KBM-7 (cell line): ENCODE measurements around the gene PPP2R2D.
A peak's percentile ranks its signal among the peaks of the same experiment; 100 is the strongest.
"Not testable (repeated sequence)": the region's sequence is repeated elsewhere in the genome, so short reads cannot be mapped to it uniquely, and the experiment has no call there.

Source experiments
- DNase-seq: peaks from one replicate; pipeline ENCODE4 v3.0.0-alpha.2; 2015
- in situ Hi-C: fragments of 300-500 bp; cut with MboI; formaldehyde crosslinking; loops from 2 replicates; pipeline ENCODE4 v1.14.3; 2020; ENCODE audit warnings: low sequenced_read_pairs, low pct_unique_long_range_greater_than_20kb, mixed read lengths

Gene PPP2R2D

DNA sequence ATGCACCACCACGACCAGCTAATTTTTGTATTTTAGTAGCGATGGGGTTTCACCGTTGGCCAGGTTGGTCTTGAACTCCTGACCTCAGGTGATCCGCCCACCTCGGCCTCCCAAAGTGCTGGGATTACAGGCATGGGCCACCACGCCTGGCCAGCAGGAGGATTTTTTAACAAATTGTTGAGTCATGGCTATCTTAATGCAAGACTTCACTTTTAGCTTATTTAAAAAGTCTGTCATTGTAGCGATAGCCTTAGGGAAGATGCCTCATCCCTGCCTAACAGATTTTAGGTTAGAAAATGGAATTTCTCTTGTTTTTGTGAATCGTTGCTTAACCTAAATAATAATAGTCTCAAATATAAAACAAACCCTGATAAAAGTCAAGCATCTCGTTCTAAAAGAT is 35.5 kb downstream of the PPP2R2D start:
- no peak for DNase-seq
- in situ Hi-C loops = no loop called here

DNA sequence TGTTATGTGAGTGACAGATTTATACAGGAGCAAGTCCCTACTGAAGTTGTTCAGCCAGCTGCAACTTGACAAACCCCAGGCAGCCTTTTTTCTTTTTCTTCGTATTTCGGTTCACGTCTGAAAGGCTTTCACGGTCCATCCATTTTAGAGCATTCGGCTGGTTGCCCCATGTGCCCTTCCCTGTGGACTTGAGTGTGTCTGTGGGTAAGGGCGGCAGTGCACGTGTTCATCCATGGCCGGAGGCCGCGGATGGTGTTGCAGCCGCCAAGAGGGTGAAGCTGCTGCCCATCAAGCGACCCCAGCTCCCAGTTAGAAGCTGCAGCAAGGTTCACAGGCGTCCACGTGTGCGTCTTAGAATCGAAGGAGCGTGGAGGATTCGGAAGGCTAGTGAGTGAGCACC is 35.9 kb downstream of the PPP2R2D start:
- no peak for DNase-seq
- in situ Hi-C loops = no loop called here

DNA sequence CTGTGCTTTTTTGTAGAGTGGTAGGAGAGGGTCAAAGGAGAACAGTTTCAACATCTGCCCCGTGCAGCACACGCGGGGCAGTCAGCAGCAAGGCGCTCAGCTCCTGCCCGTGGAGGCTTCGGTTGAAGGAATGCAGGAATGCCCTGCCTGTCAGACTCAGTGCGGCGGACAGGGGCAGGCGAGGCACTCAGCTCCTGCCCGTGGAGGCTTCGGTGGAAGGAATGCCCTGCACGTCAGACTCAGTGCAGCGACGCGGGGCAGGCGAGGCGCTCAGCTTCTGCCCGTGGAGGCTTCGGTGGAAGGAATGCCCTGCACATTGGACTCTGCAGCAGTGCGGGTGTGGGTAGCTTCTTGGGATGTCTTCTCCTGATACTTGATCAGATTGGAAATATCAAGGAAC is 37.0 kb downstream of the PPP2R2D start:
- in situ Hi-C loops = no loop called here
- no peak for DNase-seq

DNA sequence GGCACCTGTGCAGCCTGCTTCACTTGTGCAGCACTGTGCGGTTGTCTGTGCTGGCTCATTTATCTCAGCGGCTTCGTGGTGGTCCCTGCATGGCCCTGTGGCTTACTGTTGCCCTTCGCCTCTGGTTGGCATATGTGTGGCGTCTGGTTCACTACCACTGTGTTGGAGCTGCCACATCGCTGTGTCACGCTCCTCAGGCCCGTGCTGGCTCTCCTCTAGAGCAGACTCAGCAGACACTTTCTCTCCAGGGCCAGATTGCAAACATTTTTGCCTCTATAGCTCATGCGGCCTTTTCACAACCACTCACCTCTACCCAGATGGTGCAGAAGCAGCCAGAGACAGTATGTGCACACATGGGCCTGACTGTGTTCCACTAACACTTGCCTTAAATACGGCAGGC is 37.9 kb downstream of the PPP2R2D start:
- in situ Hi-C loops = no loop called here
- no peak for DNase-seq

DNA sequence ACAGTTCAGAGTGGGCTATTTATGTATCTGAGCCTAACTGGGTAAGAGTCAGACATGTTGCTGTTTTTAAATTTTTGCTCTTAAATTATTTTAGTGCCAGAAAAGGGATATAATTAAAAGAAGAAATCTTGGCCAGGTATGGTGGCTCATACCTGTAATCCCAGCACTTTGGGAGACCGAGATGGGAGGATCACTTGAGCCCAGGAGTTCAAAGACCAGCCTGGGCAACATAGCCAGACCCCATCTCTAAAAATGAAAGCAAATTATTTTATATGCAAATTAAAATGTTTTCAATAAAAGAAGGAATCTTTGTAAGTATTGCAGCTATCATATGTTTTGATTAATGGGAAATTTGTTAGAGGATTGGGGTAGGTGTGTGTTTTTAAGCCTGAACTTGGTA is 41.6 kb downstream of the PPP2R2D start:
- in situ Hi-C loops = no loop called here

DNA sequence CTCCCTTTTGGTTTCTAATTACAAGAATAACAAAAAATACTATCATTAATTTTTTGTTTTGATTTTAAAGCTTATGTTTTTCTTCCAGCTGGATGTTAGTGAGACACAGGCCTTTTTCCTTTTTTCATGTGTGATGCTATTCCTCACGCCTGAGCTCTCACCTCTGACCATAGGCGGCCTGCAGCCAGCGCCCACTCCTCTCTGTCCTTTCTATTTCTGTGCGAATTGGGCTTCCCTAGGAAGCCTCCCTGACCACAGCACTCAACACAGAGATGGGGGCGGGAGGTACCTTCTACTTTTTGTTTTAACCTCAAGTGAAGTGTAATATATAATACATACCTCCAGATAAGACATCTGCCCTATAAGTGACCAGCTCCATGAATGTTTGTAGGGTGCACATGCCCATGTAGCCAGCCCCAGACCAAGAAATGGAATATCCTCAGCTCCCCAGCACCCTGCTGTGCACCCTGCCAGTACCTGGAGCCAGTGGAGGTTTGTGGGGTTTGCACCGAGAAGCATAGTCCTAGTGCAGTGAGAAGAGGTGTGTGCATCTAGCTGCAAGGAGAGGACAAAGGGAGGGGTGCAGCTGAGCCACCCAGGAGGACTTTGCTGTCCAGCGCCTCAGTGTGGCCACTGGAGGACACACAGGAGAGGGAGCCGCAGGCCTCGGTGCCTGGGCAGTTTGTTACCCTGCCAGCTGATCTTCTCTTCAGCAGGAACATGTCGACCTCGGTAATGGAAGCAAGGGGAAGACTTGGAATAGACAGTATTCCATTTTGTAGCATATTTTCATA is 42.4 kb downstream of the PPP2R2D start:
- DNase-seq = peak; percentile 46
- in situ Hi-C loops = no loop called here

More for the DNA sequence above, 41.6 kb downstream of the PPP2R2D start:
- no peak for DNase-seq

DNA sequence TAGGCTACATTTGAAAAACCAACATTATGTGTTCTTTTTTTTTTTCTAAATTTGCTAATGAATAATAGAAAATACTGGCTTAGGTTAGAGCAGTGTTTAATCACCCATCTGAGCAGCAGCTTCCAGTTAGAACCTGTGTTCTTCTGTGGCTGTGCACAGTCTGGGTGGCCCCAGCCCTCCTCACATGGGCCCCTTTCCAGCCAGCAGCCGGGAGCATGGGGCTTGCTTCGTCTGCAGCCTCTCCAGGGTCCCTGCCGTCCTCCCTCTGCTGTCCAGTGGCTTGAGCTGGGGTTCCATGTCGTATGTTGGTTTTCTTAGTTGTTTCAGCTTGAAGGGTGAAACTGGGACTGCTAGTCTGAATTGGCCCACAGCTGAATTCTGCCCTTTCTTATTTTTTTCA is 43.6 kb downstream of the PPP2R2D start:
- DNase-seq = no peak
- in situ Hi-C loops = no loop called here

DNA sequence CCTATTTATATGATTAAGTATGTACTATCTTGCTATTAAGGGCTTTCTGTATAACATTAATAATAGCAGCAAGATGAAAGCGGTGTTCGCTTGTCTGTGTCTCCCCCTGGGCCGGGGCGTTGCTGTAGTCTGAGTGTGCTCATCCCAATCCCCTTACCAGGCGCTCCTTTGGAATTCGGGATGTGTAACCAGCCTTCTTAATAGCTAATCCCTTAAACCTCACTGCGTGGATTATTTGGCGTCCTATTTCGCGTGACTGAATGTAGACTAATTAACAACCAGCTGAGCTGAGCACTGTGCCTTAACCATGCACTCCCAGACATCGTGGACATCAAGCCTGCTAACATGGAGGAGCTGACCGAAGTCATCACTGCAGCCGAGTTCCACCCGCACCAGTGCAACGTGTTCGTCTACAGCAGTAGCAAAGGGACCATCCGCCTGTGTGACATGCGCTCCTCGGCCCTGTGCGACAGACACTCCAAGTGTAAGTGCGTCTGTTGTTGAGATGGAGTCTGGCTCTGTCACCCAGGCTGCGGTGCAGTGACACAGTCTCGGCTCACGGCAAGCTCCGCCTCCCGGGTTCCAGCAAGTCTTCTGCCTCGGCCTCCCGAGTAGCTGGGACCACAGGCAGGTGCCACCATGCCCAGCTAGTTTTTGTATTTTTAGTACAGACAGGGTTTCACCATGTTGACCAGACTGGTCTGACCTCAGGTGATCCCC is 44.3 kb downstream of the PPP2R2D start:
- in situ Hi-C loops = no loop called here
- DNase-seq = no peak

DNA sequence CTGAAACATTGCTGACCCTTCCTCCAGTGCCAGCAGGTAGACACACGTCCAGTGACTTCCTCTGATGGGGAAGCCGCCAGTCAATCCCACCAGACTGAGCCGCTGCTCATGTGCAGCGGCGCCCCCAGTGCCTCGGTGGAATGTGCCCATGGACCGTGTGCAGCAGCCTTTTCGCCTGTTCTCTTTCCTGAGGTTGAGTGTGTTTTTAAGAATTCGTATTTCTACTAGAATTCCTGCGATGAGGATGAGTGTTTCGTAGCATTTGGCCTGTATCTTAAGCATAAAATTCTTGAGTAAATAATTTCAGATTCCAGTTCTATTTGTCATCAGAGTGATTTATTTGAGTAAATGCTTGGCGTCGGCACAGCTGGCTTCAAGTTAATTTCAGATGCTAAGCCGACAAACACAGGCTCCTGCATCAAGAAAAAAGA is 45.5 kb downstream of the PPP2R2D start:
- in situ Hi-C loops = no loop called here
- DNase-seq = no peak

DNA sequence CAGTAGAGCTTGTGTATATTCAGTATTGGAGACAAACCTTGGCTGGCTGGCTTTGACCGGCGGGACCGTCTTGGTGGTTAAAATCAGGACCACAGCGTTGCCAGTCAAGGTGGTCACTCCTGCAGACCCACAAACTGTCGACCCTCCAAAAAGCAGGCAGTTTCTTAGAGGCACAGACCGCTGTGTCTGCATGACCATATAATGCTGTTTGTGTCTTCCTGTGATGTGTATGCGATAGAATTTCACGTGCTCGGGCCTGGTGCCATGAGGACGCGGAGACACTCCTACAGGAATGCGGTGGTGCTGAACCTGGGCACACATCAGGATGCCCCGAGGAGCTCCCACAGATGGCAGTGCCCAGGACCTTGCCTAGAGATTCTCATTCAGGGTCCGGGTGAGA is 46.1 kb downstream of the PPP2R2D start:
- in situ Hi-C loops = no loop called here
- no peak for DNase-seq

DNA sequence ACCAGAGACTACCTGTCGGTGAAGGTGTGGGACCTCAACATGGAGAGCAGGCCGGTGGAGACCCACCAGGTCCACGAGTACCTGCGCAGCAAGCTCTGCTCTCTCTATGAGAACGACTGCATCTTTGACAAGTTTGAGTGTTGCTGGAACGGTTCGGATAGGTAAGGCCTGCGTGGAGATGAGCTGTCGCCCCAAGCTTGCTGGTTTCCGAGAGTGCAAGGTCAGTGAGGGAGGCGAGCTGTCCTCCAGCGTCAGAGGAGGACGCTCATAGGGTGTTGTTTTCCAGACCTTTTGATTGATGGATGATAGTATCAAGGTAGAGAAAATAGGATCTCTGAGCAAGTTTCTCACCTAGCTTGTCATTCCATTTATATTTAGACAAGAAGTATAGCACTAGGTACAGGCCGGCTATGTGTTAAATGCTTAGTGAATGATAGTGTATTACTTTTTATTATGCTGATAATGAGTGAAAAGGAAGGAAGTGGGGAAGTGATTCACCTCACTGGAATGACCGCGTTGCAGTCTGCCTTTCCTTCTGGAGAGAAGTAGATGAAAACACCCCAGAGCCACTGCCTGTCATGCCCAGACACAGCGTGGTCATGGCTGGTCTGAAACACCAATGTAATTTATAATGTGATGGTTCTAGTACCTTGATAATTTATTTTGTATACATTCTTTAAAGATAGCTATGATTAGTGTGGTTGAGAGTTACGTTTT is 47.0 kb downstream of the PPP2R2D start:
- no peak for DNase-seq
- in situ Hi-C loops = no loop called here

DNA sequence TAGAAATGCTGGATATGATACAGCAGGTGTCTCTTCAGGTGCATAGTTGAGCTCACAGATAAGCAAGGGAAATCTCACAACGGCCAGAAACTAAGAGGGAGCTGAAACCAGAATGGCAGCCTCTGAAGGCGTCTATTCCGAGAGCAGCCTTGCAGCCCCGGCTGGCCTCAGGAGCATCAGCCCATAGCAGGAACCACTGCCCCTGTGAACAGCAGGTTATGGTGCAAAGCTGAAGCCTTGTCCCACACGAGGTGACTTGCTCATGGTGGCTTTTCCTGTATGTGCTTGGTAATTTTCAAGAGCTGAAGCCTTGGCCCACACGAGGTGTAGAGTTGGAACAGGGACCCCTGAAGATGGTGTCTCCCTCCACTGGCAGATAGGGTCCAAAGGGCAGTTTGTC is 47.7 kb downstream of the PPP2R2D start:
- in situ Hi-C loops = no loop called here
- no peak for DNase-seq

DNA sequence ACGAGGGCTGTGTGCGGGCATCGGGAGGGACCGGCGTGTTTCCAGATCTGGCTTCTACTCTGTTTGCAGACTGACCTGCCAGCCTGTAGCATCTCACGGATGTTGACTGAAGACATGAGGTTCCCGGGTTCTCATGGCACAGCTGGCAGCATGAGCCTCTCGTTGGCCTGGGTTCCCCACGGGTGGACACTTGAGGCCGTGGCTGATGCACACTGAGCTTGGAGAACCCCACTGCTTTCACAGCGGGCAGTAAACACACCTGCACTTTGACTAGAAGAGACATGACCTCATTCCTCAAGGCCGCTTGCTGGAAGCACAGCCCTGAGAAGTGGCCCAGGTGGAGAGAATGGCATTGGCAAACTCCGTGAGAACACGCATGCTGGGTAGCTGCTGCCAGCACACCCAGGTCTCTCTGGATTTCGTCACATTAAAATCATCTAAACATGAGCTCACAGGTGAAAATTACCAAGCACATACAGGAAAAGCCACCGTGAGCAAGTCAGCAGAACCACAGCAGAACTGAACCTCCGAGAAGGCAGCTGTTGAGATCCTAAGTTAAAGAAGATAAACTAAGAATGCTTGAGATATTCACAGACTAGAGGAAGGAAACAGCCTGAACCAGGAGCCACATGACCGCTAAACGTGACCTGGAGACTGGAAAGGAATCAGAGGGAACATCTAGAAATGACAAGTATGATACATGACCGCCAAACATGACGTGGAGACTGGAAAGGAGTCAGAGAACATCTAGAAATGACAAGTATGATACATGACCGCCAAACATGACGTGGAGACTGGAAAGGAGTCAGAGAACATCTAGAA is 48.4 kb downstream of the PPP2R2D start:
- in situ Hi-C loops = no loop called here
- DNase-seq = no peak

DNA sequence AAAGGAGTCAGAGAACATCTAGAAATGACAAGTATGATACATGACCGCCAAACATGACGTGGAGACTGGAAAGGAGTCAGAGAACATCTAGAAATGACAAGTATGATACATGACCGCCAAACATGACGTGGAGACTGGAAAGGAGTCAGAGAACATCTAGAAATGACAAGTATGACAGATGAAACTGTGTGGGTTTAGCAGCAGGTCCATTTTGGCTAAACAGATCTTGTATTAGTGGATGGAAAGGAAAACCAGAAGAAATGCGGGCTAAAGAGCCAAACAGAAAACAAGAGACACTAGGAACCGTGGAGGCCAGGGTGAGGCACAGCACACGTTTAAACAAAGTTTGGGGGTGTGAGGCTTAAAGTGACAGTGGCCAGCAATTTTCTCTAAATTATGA is 49.1 kb downstream of the PPP2R2D start:
- DNase-seq, in situ Hi-C loops: not testable (repeated sequence)

DNA sequence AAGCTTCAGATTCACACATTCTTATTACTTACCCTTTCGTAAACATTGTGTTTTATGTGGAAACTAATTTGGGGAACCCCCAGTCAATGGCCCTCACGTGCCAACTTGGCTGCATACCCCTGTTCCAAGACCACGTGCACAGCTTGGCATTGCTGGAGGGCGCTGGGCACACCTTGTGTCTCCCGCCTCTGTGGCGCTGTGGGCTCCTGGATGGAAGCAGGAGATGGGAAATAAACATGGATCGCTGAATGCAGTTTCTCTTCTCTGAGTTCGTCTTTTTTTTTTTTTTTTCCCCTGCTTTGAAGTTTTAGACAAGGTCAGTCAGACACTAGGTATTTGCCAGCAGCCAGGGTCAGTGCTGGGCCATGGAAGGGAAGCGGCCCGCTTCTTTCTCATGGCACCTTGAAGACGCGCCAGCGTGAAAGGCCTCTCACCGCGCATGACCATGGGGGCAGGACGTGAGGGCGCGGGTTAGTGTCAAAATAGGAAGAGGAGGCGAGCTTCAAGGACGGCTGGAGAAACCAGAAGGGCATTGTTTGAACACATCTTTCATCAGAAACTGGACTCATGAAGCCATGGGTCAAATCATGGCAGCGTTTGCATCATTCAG is 53.7 kb downstream of the PPP2R2D start:
- in situ Hi-C loops = no loop called here
- DNase-seq = no peak

DNA sequence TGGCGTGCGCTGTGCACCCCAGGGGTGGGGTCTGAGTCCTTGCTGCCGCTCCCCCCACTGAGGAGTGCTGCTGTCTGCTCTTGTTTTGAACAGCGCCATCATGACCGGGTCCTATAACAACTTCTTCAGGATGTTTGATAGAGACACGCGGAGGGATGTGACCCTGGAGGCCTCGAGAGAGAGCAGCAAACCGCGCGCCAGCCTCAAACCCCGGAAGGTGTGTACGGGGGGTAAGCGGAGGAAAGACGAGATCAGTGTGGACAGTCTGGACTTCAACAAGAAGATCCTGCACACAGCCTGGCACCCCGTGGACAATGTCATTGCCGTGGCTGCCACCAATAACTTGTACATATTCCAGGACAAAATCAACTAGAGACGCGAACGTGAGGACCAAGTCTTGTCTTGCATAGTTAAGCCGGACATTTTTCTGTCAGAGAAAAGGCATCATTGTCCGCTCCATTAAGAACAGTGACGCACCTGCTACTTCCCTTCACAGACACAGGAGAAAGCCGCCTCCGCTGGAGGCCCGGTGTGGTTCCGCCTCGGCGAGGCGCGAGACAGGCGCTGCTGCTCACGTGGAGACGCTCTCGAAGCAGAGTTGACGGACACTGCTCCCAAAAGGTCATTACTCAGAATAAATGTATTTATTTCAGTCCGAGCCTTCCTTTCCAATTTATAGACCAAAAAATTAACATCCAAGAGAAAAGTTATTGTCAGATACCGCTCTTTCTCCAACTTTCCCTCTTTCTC is 55.0 kb downstream of the PPP2R2D start:
- in situ Hi-C loops = no loop called here
- no peak for DNase-seq

DNA sequence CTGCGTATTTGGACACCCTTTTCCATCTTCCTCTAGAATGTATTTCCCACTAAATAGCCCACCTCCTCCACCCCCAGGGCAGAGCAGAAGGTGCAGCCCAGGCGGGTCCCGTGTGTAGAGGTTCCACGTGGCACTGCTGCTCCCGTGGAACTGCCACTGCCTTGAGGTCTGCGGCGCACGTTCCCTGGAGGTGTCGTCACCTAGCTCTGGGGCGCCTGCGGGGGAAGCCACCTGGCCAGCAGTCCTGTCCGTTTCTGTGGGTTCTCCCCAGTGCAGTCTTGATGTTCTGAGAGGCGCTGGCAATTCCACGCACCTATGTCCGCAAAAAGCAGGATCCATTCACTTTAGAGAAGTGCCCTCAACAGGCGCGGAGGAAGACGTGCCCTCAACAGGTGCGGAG is 59.0 kb downstream of the PPP2R2D start:
- in situ Hi-C loops = no loop called here
- no peak for DNase-seq

DNA sequence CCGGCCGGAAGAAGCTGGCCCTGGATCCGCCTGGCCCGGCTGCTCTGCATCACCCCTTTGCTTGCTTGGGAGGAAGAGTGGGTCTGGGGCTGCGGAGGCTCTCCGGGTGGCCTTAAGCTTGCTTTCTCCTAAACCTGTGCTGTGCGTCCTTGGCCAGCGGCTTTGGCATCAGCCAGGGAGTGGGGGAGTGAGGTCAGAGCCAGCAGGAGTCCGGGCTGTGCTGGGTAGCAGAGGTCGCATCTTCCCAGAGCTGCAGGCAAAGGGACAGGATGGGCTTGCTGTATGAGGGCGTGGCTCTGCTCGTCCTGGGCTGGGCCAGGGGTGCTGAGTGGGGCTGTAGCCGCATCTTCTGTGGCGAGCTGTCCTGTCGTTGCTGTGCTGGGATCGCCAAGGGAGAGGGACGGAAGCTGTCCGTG is 59.8 kb downstream of the PPP2R2D start:
- DNase-seq = no peak
- in situ Hi-C loops = no loop called here
